ENCODE data around the gene PRSS1.

DNA sequence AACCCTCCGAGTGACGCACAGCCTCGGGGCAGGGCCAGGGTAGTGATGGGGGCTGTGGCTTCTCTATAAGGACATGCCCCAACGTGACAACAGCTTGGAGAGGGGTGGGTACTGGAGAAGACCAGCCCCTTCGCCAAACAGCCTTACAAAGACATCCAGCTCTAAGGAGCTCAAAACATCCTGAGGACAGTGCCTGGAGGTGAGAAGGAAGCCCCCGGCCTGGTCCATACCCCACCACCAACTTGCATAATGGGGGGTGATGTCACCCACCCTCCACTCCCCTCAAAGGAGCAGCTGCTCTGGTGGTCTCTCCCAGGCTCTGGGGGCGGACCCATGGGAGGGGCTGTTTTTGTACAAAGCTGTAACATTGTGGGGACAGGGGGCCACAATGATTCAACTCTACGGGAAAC is 36.6 kb downstream of the PRSS1 start:
- TF ChIP-seq CTCF (IDR thresholded peaks at IDR 0.05; ENCODE audit: low read depth, low read length): no peak
- TF ChIP-seq EZH2phosphoT487 (IDR thresholded peaks at IDR 0.05; ENCODE audit: low read depth): no peak
